Hepatocyte (in vitro differentiated cells): ENCODE data around the gene PRR12. TPM values are rescaled to one million over a fixed set of nuclear protein-coding genes. Genes with fewer than 3 reads are reported as not detected.
A peak's percentile ranks its signal among the peaks of the same experiment; 100 is the strongest.

Experiments
- DNase-seq: peaks from one replicate; pipeline ENCODE4 v3.0.0-alpha.2; 2016; ENCODE audit warnings: low spot score
- H2AFZ ChIP-seq: fragments of 200-600 bp; sonication (generic); 2 replicates; pipeline ENCODE4 v1.6.0; 2016; ENCODE audit warnings: antibody characterized with exemption, mild to moderate bottlenecking
- H3K27ac ChIP-seq: fragments of 200-600 bp; sonication (generic); 2 replicates; pipeline ENCODE4 v1.5.1; 2016; ENCODE audit warnings: mild to moderate bottlenecking
- H3K27me3 ChIP-seq: fragments of 200-600 bp; sonication (generic); 2 replicates; pipeline ENCODE4 v1.6.1; 2016
- H3K36me3 ChIP-seq: fragments of 200-600 bp; sonication (generic); replicated peaks from 2 replicates; pipeline ENCODE4 v1.5.1; 2016; ENCODE audit warnings: low read depth; ENCODE audit not compliant: insufficient read depth
- H3K4me1 ChIP-seq: fragments of 200-600 bp; sonication (generic); 2 replicates; pipeline ENCODE4 v1.5.1; 2016; ENCODE audit warnings: mild to moderate bottlenecking, moderate library complexity; ENCODE audit not compliant: insufficient read depth
- H3K4me2 ChIP-seq: fragments of 200-600 bp; sonication (generic); 2 replicates; pipeline ENCODE4 v1.6.0; 2016
- H3K4me3 ChIP-seq: fragments of 200-600 bp; sonication (generic); 2 replicates; pipeline ENCODE4 v1.5.1; 2016; ENCODE audit warnings: mild to moderate bottlenecking
- H3K79me2 ChIP-seq: fragments of 200-600 bp; sonication (generic); 2 replicates; pipeline ENCODE4 v1.6.0; 2017; ENCODE audit warnings: mild to moderate bottlenecking
- H3K9me2 ChIP-seq: fragments of 200-600 bp; sonication (generic); replicated peaks from 2 replicates; pipeline ENCODE4 v1.6.0; 2017; ENCODE audit warnings: mild to moderate bottlenecking; ENCODE audit not compliant: insufficient read depth
- H3K9me3 ChIP-seq: fragments of 200-600 bp; sonication (generic); 2 replicates; pipeline ENCODE4 v1.5.1; 2016; ENCODE audit warnings: low read depth, mild to moderate bottlenecking
- H4K20me1 ChIP-seq: fragments of 200-600 bp; sonication (generic); 2 replicates; pipeline ENCODE4 v1.6.0; 2016; ENCODE audit warnings: mild to moderate bottlenecking; ENCODE audit not compliant: insufficient read depth, poor library complexity, severe bottlenecking
- CTCF ChIP-seq: fragments of 200-600 bp; sonication (generic); IDR thresholded peaks from 2 replicates; pipeline ENCODE4 v1.5.1; 2016; ENCODE audit warnings: antibody characterized with exemption, mild to moderate bottlenecking; ENCODE audit not compliant: poor library complexity
- EZH2 ChIP-seq: fragments of 200-600 bp; sonication (generic); IDR thresholded peaks from 2 replicates; pipeline ENCODE4 v1.6.1; 2016; ENCODE audit warnings: antibody characterized with exemption, mild to moderate bottlenecking, borderline replicate concordance
- EZH2phosphoT487 ChIP-seq: fragments of 200-600 bp; sonication (generic); IDR thresholded peaks from one replicate; pipeline ENCODE4 v1.6.1; 2018; ENCODE audit warnings: antibody characterized with exemption, mild to moderate bottlenecking, low read depth, moderate library complexity; ENCODE audit not compliant: unreplicated experiment, severe bottlenecking
- WGBS: methylation state at CpG from one replicate; pipeline ENCODE4 v1.1.6; 2016; ENCODE audit warnings: low lambda C conversion rate; ENCODE audit errors: missing lambda C conversion rate; 5-methylcytosine and 5-hydroxymethylcytosine counted together
- polyA plus RNA-seq: library from polyadenylated mRNA; unstranded; fragments of >200 nt; fragmentation: Nextera tagmentation; extraction: Ambion mirVana; gene quantifications from 2 replicates; pipeline ENCODE4 v1.2.1, GENCODE V29; 2016
- total RNA-seq: library from RNA; depleted of rRNA; stranded (reverse); fragments of >200 nt; gene quantifications from 2 replicates; pipeline ENCODE4 v1.2.3, GENCODE V29; 2014

Gene PRR12
- total RNA-seq (2.1 and 3.7 TPM in 2 replicates), polyA plus RNA-seq (2.7 and 3.0 TPM in 2 replicates)

- peak within 1 kb of the TSS; percentile 99 for H3K4me2 ChIP-seq
- H3K4me1 ChIP-seq, result peaks cover 6% of the 10 kb centered on the region
- H3K4me3 ChIP-seq, result peak within 1 kb of the TSS; percentile 99
- H3K27ac ChIP-seq, result peak within 1 kb of the TSS; percentile 87
- H2AFZ ChIP-seq, result peak within 1 kb of the TSS; percentile 93
- H3K36me3 ChIP-seq, result no peaks in the 10 kb centered on the region
- no peaks in the 10 kb centered on the region for H3K9me3 ChIP-seq
- H3K27me3 ChIP-seq, result no peaks in the 10 kb centered on the region
- no peak for TF ChIP-seq CTCF
- TF ChIP-seq EZH2, result no peak
- TF ChIP-seq EZH2phosphoT487, result no peak
- under 1% methylated on average over 17 of the region's 66 CpGs for WGBS
- DNase-seq, result peak; percentile 80
- no peaks in the 10 kb centered on the region for H3K9me2 ChIP-seq
- peaks cover 43% of the 10 kb centered on the region for H3K79me2 ChIP-seq
- peaks cover 18% of the 10 kb centered on the region for H4K20me1 ChIP-seq
These were observed at the start of gene PRR12 for GRCh38 chr19:49590971-49591730. PRR12 (plus strand) TSS chr19:49591182; CDS start chr19:49591655, 473 bp downstream.

GRCh38 chr19:49541914-49542313 is 49.1 kb upstream of the PRR12 start:
- Histone ChIP-seq H2AFZ (no peak overlapping the region), H3K4me3 (no peak overlapping the region), H3K9me2 (no peaks in the 10 kb centered on the region), H3K9me3 (no peaks in the 10 kb centered on the region), H3K36me3 (no peaks in the 10 kb centered on the region), H4K20me1 (no peaks in the 10 kb centered on the region), H3K4me2 (no peak overlapping the region), H3K27ac (no peak overlapping the region), H3K27me3 (no peaks in the 10 kb centered on the region), H3K4me1 (peaks cover 8% of the 10 kb centered on the region), H3K79me2 (no peaks in the 10 kb centered on the region)
- WGBS, result 98% methylated on average over 6 of the region's 6 CpGs
- TF ChIP-seq EZH2 (no peak), EZH2phosphoT487 (no peak), CTCF (no peak)
- DNase-seq, result no peak

GRCh38 chr19:49542446-49542845 is 48.5 kb upstream of the PRR12 start:
- WGBS, result 94% methylated on average over 15 of the region's 16 CpGs
- Histone ChIP-seq H3K36me3 (no peaks in the 10 kb centered on the region), H3K27ac (no peak overlapping the region), H2AFZ (no peak overlapping the region), H3K4me1 (peaks cover 8% of the 10 kb centered on the region), H3K9me2 (no peaks in the 10 kb centered on the region), H3K4me3 (no peak overlapping the region), H3K27me3 (no peaks in the 10 kb centered on the region), H4K20me1 (no peaks in the 10 kb centered on the region), H3K4me2 (no peak overlapping the region), H3K9me3 (no peaks in the 10 kb centered on the region), H3K79me2 (no peaks in the 10 kb centered on the region)
- TF ChIP-seq CTCF (no peak), EZH2 (no peak), EZH2phosphoT487 (no peak)
- DNase-seq, result no peak
